Medulla oblongata (tissue), 1 donor: Measurements from ENCODE around the gene CHD9.
A peak's percentile ranks its signal among the peaks of the same experiment; 100 is the strongest.
"Not testable (repeated sequence)": the region's sequence is repeated elsewhere in the genome, so short reads cannot be mapped to it uniquely, and the experiment has no call there.

Experiments used
- DNase-seq: peaks from one replicate; pipeline ENCODE4 v3.0.0-alpha.2; 2015; ENCODE audit errors: extremely low spot score

CHD9 gene

DNA sequence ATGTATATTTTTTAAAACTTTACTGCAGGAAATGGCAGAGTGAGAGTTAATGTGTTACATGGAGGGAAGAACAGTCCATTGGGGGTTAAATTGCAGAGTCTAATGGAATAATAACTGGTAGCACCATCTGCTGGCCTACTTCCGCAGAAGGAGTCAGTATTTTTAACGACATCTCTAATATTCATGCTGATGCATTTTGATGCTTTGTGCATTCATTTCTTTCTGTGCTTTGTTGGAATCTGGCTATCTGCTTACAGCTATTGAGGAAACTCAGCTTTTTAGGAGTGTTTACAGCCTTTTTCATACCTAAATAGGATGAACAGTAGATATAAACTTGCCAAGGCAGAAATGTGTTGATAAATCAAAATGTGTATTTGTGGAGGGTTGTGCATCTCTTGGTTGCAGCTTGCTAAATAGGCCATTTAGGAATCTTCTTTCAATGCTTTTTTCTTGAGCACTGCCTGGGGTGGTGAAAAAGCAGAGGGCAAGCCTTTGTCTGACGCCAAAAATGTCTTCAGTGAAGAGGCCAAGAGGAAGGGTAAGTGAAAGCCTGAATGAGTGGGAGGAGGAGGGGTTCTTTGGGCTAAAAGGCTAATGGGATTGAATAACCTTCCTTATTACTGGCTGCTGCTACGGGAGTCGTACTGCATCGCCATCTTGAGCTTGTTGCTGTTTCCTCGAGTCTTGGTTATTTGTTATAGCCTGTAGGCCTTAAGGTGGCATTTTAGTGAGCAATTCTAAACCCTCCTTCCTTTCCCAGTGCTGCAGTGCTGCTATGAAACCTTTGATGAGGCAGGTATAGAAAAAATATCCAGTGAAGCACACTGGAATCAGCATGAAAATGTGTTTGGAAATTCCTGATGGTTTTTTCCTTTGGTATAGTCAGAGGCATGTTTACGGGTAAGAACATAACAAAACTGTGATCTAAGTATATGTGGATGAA is 153.3 kb downstream of the CHD9 start:
- peak; percentile 93 for DNase-seq

DNA sequence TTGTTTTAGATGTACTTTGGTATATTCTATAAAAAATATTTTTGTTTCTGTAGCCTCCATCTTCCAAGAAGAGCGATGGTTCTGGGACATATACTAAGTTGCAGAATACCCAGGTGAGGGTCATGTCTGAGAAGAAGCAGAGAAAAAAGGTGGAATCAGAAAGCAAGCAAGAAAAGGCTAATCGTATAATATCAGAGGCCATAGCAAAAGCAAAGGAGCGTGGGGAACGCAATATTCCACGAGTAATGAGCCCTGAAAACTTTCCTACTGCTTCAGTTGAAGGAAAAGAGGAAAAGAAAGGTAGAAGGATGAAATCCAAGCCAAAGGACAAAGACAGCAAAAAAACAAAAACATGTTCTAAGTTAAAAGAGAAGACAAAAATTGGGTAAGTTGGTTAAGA is 154.6 kb downstream of the CHD9 start:
- DNase-seq: peak; percentile 22

GRCh38 chr16:53209877-53210276 is 155.1 kb downstream of the CHD9 start:
- no peak for DNase-seq

DNA sequence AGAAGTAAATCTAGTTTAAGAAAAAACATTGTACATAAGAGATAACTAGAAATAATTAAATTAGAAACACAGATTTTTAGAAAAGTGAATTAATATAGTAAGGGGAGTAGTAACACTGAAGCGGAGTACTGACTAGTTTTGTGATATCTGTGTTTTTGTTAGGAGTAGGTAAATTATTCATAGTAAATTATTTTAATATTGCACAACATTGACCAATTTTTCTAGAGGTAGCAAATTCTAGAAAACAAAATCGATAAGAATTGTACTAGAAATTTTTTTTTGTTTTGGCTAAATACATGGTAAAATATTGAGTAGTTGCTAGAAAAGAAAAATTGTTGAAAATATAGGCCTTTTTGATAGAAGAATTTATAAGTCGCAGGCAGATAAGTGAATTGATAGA is 156.5 kb downstream of the CHD9 start:
- DNase-seq: no peak

DNA sequence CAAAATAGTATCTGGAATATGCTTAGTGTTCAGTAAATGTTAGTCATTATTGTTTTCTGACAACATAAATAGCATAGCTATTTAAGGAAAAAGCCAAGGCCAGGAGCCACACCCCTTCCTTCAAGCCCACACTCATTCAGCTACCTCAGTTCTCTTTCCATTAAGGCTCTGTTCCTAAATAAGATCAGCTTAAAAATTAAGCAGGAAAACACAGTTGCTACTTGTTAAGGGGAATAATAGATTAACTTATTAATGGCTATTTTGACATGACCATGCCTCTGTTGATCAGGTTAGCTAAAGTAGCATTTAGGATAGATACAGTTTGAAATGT is 158.1 kb downstream of the CHD9 start:
- DNase-seq: peak; percentile 6

- no peak for DNase-seq
Observed at GRCh38 chr16:53213542-53213941, 158.8 kb downstream of the CHD9 start.

GRCh38 chr16:53216798-53217197 is 162.0 kb downstream of the CHD9 start:
- peak; percentile 18 for DNase-seq

- DNase-seq: peak; percentile 22
Observed at GRCh38 chr16:53219371-53219770, 164.6 kb downstream of the CHD9 start.

DNA sequence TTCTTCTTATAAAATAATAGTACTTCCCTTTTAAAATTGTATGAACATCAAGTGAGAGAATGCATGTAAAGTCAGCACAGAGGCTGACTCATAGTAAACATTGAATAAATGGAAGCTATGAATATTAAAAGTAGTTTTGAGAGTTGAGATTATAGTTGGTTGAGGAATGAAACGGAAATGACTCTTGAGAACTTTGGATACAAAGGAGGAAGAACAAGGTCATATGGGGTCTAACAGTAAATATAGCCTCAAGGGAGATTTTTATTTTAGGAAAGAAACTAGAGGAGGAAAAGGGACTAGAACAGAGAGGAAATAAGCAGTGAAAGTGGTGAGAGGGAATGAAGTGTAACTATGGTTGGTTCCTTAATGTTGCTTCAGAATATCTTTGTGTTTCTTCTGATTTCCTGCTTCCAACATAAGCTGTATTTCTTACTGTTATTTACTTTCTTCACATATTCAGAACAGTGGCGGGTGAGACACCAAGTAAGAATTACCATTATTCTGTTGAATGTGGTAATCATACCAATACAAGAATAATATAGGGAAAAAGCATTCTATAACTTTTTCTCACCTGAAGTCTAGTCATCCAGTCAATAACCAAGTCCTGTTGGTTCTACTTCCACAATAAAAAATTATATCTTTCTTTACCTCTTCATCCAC is 165.1 kb downstream of the CHD9 start:
- peak; percentile 71 for DNase-seq

- peak; percentile 49 for DNase-seq
Observed at GRCh38 chr16:53220585-53220984, 165.8 kb downstream of the CHD9 start.

- no peak for DNase-seq
Observed at GRCh38 chr16:53224951-53225533, 170.3 kb downstream of the CHD9 start.

DNA sequence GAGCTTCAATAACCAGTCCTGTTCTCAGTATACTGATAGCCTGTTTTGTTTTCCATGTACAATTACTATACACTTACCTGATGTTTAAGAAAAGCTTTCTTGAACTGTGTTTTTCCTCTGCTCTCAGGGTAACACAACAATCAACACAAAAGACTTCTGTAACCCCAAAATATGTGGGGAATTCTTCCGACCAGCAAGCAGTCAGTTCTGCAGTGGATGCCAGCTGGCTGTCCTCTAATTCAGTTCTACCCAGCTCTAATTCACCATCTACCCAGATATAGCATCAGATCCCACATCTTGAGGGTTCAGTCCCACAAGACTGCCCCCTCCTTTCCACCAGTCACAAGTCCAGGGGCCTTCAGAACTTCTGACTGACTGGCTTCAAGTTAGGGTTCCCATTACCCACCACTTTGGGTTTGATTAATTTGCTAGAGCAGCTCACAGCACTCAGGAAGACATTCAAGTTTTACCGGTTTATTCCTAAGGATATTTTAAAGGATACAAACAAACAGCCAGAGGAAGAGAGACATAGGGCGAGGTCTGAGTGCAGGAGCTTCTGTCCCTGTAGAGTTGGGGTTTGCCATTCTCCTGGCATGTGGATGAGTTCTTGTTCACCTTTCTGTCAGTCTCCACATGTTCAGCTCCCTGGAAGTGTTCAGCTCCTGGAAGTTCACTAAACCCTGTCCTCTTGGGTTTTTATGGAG is 178.2 kb downstream of the CHD9 start:
- DNase-seq: no peak

- no peak for DNase-seq
Observed at GRCh38 chr16:53234836-53235235, 180.0 kb downstream of the CHD9 start.

DNA sequence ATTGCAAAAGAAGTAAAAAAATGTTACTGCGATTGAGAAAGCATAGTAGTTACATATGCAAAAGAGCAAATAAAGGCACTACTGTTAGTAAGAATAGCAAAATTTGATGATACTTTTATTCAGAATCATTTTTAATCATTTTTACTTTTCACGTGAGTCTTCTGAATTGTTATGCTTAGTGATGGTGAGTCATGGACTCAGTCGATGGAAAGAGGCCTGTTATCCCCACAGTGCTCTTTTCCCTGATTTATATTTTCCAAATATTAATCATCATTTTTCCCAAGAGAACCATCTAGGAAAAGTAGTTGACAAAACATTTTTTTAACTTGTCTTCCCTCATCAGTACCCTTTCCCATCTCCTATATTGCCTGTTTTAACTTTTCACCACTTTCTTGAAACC is 181.1 kb downstream of the CHD9 start:
- no peak for DNase-seq

DNA sequence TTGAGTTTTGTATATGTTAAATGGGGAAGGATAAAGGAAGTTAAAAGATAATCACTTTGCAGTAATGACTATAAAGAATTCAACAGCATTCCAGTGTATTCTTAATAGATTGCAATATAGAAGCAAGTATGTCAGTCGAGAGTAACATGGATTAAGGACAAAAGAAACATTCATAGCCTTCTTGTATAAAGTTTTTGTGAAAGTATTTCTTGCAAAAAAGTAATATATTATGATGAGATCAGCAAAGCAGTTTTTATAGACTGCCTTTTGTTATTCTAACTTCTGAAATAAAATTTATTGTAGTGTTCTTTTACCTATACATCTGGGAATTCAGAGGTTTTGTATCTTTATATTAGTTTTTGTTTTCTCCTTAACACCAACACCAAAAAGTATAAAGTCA is 194.5 kb downstream of the CHD9 start:
- no peak for DNase-seq

DNA sequence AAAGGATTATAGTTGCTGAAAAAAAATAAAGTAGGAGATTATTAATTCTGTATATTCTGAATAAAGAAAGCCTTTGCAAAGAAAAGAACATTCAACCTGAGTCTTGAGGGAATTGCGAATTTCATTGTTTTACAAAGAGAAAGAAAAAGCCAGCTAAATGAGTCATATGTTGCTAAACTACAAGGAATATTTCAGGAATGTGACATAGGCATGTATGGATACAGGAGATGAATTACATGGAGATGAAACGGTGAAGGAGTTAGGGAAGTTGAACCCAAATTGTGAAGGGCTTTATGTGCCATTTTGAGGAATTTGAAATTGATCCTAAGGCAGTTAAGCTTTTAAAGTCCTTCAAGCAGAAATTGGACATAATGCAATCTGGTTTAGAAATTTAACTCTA is 202.2 kb downstream of the CHD9 start:
- no peak for DNase-seq

- no peak for DNase-seq
Observed at GRCh38 chr16:53258809-53259208, 204.0 kb downstream of the CHD9 start.

GRCh38 chr16:53261276-53261675 is 206.5 kb downstream of the CHD9 start:
- DNase-seq: no peak

DNA sequence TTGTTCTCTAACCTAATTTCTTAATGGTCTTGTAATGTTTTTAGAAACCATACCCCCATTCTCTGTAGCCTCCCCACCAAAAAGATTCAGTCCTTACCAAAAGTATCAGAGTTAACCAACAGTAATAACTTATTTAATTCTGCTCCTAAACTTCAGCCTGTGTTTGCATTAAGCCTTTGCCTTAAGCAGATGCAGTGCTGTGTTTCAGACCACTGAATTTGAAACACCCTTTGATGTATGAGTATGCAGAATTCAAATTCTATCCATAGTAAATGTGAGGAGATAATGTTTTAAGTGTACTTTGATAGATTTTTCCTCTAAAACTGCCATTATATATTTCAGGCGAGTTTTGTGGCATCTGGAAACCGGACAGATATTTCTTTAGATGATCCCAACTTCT is 207.9 kb downstream of the CHD9 start:
- DNase-seq: no peak

- no peak for DNase-seq
Observed at GRCh38 chr16:53266156-53266555, 211.4 kb downstream of the CHD9 start.

GRCh38 chr16:53278498-53278897 is 223.7 kb downstream of the CHD9 start:
- DNase-seq: not testable (repeated sequence)

GRCh38 chr16:53281280-53281679 is 226.5 kb downstream of the CHD9 start:
- DNase-seq: no peak
